Activated CD4-positive, alpha-beta T cell treated with anti-CD3 and anti-CD28 coated beads, Interleukin-2, amount 10 ng/mL, durations not matched to agents 7 days and 5 days (primary cell): ENCODE data around the gene NCOA4. TPM values are rescaled to one million over a fixed set of nuclear protein-coding genes. Genes with fewer than 3 reads are reported as not detected.

Experiments
- total RNA-seq, 2 experiments: library from RNA; stranded (reverse); gene quantifications; one replicate each; pipeline ENCODE4 v1.2.3, GENCODE V29; 2021

NCOA4 gene
- total RNA-seq, 2 experiments from 2014 or later: 148 to 171 TPM

Other genes with a start within 250 kb of the NCOA4 start
- gene AGAP4, start 183.1 kb downstream of the NCOA4 start, total RNA-seq: 10 to 100 TPM; 29.4 to 32.3 TPM
- gene TIMM23, start 58.1 kb downstream of the NCOA4 start, total RNA-seq: 10 to 100 TPM; 49.0 to 54.5 TPM
- not detected for gene MSMB, start 15.6 kb upstream of the NCOA4 start, total RNA-seq